HL-60 (cell line): ENCODE measurements around the gene SOX5.

ENCODE experiments used
- GABPA ChIP-seq: IDR thresholded peaks from 2 replicates; pipeline ENCODE4 v1.6.1; 2012; ENCODE audit warnings: low read depth
- POLR2AphosphoS5 ChIP-seq: IDR thresholded peaks from 2 replicates; pipeline ENCODE4 v1.6.1; 2012; ENCODE audit warnings: low read depth
- REST ChIP-seq: IDR thresholded peaks from 2 replicates; pipeline ENCODE4 v1.6.1; 2012; ENCODE audit warnings: low read depth; ENCODE audit not compliant: insufficient replicate concordance
- SPI1 ChIP-seq: IDR thresholded peaks from 2 replicates; pipeline ENCODE4 v1.6.1; 2012; ENCODE audit warnings: low read depth, mild to moderate bottlenecking, borderline replicate concordance
- TF ChIP-seq, protein P1 (sequence below): IDR thresholded peaks from one replicate; pipeline ENCODE4 v1.5.1; 2011; ENCODE audit warnings: low read length, control low read depth, inconsistent platforms; ENCODE audit not compliant: insufficient read depth

DNA sequence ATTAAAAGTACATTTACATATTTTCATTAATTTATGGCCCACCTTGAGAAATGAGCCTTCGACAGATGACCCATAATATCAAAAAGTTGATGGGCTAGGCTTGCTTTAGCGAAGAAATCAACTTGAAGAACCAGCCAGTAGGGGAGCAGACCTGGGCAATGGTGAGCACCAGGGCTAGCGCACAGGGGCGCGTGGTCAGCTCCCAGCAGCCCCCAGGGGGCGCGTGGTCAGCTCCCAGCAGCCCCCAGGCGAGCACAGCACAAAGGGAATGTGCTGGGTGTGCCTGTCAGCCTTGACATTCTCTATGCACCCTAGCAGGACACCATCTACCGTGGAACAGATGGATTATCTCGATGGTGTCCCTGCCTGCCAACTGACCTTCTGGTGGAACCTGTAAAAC, 15.3 kb upstream of the SOX5 start:
- TF ChIP-seq, protein P1, sequence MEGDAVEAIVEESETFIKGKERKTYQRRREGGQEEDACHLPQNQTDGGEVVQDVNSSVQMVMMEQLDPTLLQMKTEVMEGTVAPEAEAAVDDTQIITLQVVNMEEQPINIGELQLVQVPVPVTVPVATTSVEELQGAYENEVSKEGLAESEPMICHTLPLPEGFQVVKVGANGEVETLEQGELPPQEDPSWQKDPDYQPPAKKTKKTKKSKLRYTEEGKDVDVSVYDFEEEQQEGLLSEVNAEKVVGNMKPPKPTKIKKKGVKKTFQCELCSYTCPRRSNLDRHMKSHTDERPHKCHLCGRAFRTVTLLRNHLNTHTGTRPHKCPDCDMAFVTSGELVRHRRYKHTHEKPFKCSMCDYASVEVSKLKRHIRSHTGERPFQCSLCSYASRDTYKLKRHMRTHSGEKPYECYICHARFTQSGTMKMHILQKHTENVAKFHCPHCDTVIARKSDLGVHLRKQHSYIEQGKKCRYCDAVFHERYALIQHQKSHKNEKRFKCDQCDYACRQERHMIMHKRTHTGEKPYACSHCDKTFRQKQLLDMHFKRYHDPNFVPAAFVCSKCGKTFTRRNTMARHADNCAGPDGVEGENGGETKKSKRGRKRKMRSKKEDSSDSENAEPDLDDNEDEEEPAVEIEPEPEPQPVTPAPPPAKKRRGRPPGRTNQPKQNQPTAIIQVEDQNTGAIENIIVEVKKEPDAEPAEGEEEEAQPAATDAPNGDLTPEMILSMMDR = no peak
- TF ChIP-seq POLR2AphosphoS5 = no peak
- no peak for TF ChIP-seq GABPA
- TF ChIP-seq REST = no peak
- TF ChIP-seq SPI1 = no peak
